ENCODE data around the gene RARA.

- TF ChIP-seq EZH2 (IDR thresholded peaks at IDR 0.05) (no peak), ZFX (IDR thresholded peaks at IDR 0.05) (no peak), MAX (IDR thresholded peaks at IDR 0.05) (no peak), POLR2AphosphoS5 (IDR thresholded peaks at IDR 0.05; ENCODE audit: low read depth, low read length) (no peak), RAD21 (IDR thresholded peaks at IDR 0.05; ENCODE audit: low read depth) (no peak), TCF7L2 (IDR thresholded peaks at IDR 0.05; ENCODE audit: borderline replicate concordance, extremely low read depth, insufficient read depth, insufficient read length) (no peak), CTCF (IDR thresholded peaks at IDR 0.05 in 2 of 3, conservative IDR thresholded peaks at IDR 0.05 in 1 of 3; ENCODE audit: borderline replicate concordance in 1 of 3, insufficient read depth in 1 of 3, low read depth in 2 of 3, low read length in 2 of 3) (no peak), EZH2phosphoT487 (IDR thresholded peaks at IDR 0.05; ENCODE audit: borderline replicate concordance) (no peak)
These were observed 11.5 kb upstream of the RARA start for GRCh38 chr17:40297511-40297910.

Data from HCT116 (cell line).